ENCODE data around the gene GRIN3B. TPM values are rescaled to one million over a fixed set of nuclear protein-coding genes. Genes with fewer than 3 reads are reported as not detected.

The GRIN3B gene
- total RNA-seq, 2 donors from 2014 or later, result 2.0 TPM

DNA sequence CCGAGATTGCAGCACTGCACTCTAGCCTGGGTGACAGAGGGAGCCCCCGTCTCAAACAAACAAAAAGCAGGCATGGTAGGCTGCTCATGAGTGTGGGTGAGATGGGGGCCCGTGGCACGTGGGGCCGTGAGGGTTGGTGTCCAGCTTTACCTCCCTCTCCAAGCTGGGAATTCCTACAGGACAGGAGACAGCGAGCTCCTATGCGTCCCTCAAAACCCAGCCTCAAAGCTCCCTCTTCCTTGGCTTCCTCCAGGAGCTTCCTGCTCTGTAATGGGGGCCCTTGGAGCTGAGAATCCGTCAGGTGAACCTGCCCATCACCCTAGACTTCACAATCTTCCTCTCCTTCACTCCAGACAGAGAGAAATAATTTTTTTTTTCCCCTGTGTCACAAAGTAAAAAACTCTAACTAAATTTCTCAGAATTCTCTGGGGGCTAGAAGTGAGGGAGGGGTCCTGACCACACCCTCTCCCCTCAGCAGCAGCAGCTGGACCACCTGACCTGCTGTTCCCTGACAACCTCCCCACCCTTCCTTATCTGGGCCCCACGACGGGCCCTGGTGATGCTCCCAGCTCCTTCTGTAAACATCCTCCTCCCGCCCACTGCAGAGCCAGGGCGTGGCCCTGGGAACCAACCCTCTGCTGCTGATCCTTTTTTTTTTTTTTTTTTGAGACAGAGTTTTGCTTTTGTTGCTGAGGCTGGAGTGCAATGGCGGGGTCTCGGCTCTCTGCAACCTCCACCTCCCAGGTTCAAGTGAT, 38.2 kb upstream of the GRIN3B start:
- no peak overlapping the region for H3K27ac ChIP-seq (ENCODE audit: low read depth, low read length)
- H3K27me3 Mint-ChIP-seq (ENCODE audit: insufficient read depth), result no peaks in the 10 kb centered on the region
- 81 to 84% methylated on average over 8 to 12 of the region's 14 CpGs for WGBS, 2 experiments (ENCODE audit: insufficient coverage in 1 of 2, insufficient read length in 1 of 2)
- H3K4me1 Mint-ChIP-seq, result no peaks in the 10 kb centered on the region
- H3K27ac Mint-ChIP-seq, result no peak overlapping the region
- peaks cover 63% of the 10 kb centered on the region for H3K36me3 ChIP-seq (ENCODE audit: control insufficient read depth, insufficient read depth, low read length)
- H3K9me3 Mint-ChIP-seq, result peaks cover 7% of the 10 kb centered on the region
- H3K4me3 Mint-ChIP-seq, result no peak overlapping the region
- H3K4me3 ChIP-seq (ENCODE audit: low read length), result no peak overlapping the region
- no peak for DNase-seq
- H3K27me3 ChIP-seq (ENCODE audit: control insufficient read depth, insufficient read depth, low read length, poor library complexity, severe bottlenecking), result no peaks in the 10 kb centered on the region
- H3K9me3 ChIP-seq (ENCODE audit: control insufficient read depth, low read length), result peaks cover 9% of the 10 kb centered on the region
- no peak overlapping the region for H3K9ac ChIP-seq (ENCODE audit: extremely low read depth, low read length, poor library complexity, severe bottlenecking)
- no peak for TF ChIP-seq CTCF (conservative IDR thresholded peaks at IDR 0.05)
- H3K4me1 ChIP-seq (ENCODE audit: control insufficient read depth, insufficient read depth, low read length), result no peaks in the 10 kb centered on the region
- H3K36me3 Mint-ChIP-seq (ENCODE audit: low read depth), result peaks cover 68% of the 10 kb centered on the region

DNA sequence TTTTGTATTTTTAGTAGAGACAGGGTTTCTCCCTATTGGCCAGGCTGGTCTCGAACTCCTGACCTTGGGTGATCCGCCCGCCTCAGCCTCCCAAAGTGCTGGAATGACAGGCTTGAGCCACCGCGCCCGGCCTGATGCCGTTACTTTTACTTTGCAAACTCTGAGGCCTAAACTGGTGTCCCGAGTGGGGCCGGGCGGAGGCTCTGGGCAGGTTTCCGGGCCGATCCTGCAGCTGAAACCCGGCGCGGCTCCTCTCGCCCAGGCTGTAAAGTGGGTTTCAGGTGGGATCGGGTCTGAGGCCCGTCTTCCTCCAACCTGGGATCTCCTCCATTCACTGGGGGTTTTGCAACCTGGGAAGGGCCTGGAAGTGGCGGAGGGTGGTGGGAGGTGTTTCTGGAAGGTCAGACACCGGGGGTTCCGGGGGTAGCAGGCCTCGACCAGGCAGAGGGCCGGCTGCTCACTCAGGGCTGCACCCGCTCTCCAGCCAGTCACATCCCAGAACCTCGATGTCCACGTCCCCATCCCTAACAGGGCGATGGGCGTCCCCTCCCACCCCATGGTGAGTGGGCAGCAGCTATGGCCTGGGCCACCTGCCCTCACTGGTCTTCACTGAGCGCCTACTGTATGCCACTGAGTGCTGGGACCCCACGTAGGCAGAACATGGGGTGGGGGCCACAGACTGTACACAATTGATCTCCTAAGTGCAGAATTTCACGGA, 37.4 kb upstream of the GRIN3B start:
- Histone ChIP-seq H3K27ac (ENCODE audit: low read depth, low read length) (no peak overlapping the region), H3K9ac (ENCODE audit: extremely low read depth, low read length, poor library complexity, severe bottlenecking) (no peak overlapping the region), H3K4me1 (ENCODE audit: control insufficient read depth, insufficient read depth, low read length) (no peaks in the 10 kb centered on the region), H3K9me3 (ENCODE audit: control insufficient read depth, low read length) (peaks cover 15% of the 10 kb centered on the region), H3K36me3 (ENCODE audit: control insufficient read depth, insufficient read depth, low read length) (peaks cover 69% of the 10 kb centered on the region), H3K27me3 (ENCODE audit: control insufficient read depth, insufficient read depth, low read length, poor library complexity, severe bottlenecking) (no peaks in the 10 kb centered on the region), H3K4me3 (ENCODE audit: low read length) (no peak overlapping the region)
- WGBS, 2 experiments (ENCODE audit: insufficient coverage in 1 of 2, insufficient read length in 1 of 2), result 87 to 94% methylated on average over 17 to 31 of the region's 31 CpGs
- Mint-ChIP-seq H3K27me3 (ENCODE audit: insufficient read depth) (no peaks in the 10 kb centered on the region), H3K4me3 (no peak overlapping the region), H3K27ac (no peak overlapping the region), H3K9me3 (peaks cover 11% of the 10 kb centered on the region), H3K4me1 (no peaks in the 10 kb centered on the region), H3K36me3 (ENCODE audit: low read depth) (peaks cover 76% of the 10 kb centered on the region)
- no peak for DNase-seq
- TF ChIP-seq CTCF (conservative IDR thresholded peaks at IDR 0.05), result no peak

DNA sequence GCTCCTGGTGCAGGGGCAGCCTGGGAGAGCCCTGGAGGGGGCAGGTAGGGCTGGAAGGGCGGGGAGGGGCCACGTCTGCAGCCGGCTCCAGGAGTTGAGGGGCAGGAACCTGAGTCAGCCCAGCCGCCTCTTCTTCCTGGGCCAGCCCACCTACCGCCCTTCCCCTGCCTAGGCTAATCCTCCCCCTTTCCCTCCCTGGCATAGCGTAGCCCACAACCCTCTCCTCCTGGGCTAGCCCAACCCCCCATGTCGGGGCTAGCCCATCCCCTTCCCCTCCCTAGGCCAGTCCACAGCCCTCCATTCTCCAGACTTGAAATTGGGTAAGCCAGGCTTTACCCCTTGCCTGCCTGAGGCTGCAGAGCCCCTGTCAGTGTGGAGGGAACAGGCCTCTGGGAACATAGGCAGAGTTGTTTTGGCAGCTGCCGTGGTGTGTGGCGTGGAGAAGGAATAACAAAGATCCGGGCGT, 36.7 kb upstream of the GRIN3B start:
- peaks cover 15% of the 10 kb centered on the region for H3K9me3 Mint-ChIP-seq
- H3K4me3 Mint-ChIP-seq, result no peak overlapping the region
- peaks cover 80% of the 10 kb centered on the region for H3K36me3 Mint-ChIP-seq (ENCODE audit: low read depth)
- H3K27ac Mint-ChIP-seq, result no peak overlapping the region
- Histone ChIP-seq H3K4me3 (ENCODE audit: low read length) (no peak overlapping the region), H3K9me3 (ENCODE audit: control insufficient read depth, low read length) (peaks cover 19% of the 10 kb centered on the region), H3K9ac (ENCODE audit: extremely low read depth, low read length, poor library complexity, severe bottlenecking) (no peak overlapping the region), H3K36me3 (ENCODE audit: control insufficient read depth, insufficient read depth, low read length) (peaks cover 73% of the 10 kb centered on the region), H3K27ac (ENCODE audit: low read depth, low read length) (no peak overlapping the region), H3K27me3 (ENCODE audit: control insufficient read depth, insufficient read depth, low read length, poor library complexity, severe bottlenecking) (no peaks in the 10 kb centered on the region), H3K4me1 (ENCODE audit: control insufficient read depth, insufficient read depth, low read length) (no peaks in the 10 kb centered on the region)
- H3K27me3 Mint-ChIP-seq (ENCODE audit: insufficient read depth), result no peaks in the 10 kb centered on the region
- no peaks in the 10 kb centered on the region for H3K4me1 Mint-ChIP-seq
- no peak for DNase-seq
- WGBS, 2 experiments (ENCODE audit: insufficient coverage in 1 of 2, insufficient read length in 1 of 2), result 88 to 93% methylated on average over 6 to 11 of the region's 11 CpGs
- no peak for TF ChIP-seq CTCF (conservative IDR thresholded peaks at IDR 0.05)

Data from endodermal cell (in vitro differentiated cells).